SK-N-DZ (cell line): ENCODE results near the gene APOBEC3B. TPM values are rescaled to one million over a fixed set of nuclear protein-coding genes. Genes with fewer than 3 reads are reported as not detected.
"Not testable (repeated sequence)": the region's sequence is repeated elsewhere in the genome, so short reads cannot be mapped to it uniquely, and the experiment has no call there.

ENCODE experiments used
- DNase-seq: peaks from one replicate; pipeline ENCODE4 v3.0.0-alpha.2; 2015; ENCODE audit warnings: low spot score
- polyA plus RNA-seq, 2 experiments: library from polyadenylated mRNA; depleted of rRNA; stranded (reverse); fragments of >200 nt; gene quantifications; 2 replicates each; pipeline ENCODE4 v1.2.3, GENCODE V29; 2014

APOBEC3B gene
- polyA plus RNA-seq (2014; cell fraction: cytosol; rRNA removed), result 0.08 and 0.81 TPM in 2 replicates
- polyA plus RNA-seq (2014; cell fraction: nucleus; rRNA removed), result not detected in 2 replicates

DNA sequence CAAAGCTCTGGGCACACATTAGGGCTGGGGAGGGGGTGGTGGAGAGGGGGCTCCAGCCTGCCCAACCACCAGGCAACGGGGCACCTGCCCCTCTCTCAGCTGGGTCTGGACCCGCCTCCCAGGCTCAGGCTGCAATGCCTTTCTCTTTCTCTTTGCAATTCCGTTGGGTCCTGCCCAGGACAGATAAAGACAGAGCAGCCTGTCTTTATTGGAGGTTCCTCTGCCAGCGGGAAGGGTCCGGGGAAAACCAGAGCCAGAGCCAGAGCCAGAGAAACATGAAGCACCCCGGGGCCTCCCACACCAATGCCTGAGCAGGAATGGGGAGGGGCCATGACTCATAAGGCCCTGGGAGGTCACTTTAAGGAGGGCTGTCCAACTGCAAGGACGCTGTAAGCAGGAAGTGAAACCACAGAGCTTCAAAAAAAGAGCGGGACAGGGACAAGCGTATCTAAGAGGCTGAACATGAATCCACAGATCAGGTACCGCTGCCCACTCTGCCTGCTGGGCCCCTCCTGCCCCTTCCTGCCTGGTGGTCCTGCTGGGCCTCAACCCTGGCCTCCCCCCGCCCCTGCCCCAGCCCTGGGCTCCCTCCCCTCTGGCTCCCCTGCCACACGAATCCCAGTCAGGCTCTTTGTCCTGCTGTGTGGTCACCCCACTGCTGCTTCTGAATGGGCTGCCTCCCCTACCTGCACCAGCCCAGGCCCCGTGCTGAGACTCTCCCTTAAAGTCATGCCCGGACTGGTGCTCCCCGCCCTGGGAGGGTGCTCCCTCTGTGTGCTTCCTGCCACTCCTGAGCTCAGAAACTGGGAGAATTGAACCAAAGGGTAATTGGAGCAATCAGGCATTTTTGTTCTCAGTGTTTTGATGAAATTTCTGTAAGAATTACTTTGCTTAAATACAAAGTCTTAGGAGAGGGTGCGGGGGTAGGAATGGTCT is at the start of gene APOBEC3B:
Gene APOBEC3B (plus strand): TSS at position 356 of the 936 bp plus-strand sequence. CDS start 107 bp downstream, at position 463.
- no peak for DNase-seq

DNA sequence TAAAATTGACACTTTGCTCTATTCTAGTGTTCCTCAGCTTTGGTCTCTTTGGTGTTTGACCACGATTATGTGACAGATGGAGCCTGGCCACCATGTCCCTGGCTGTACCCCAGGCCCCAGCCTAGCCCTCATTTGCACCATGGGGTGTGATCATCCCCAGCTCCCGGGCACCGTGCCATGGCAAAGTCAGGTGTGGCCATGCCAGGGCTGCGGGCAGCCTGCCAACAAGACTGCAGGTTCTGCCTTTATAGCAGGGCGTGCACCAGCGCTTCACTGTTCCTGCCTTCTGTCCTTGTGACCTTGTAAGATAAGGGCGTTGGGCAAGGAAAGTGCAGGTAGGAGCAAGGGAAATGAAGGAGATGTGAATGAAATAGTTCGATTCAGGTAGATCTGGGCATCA is 47.1 kb upstream of the APOBEC3B start:
- DNase-seq, result no peak

DNA sequence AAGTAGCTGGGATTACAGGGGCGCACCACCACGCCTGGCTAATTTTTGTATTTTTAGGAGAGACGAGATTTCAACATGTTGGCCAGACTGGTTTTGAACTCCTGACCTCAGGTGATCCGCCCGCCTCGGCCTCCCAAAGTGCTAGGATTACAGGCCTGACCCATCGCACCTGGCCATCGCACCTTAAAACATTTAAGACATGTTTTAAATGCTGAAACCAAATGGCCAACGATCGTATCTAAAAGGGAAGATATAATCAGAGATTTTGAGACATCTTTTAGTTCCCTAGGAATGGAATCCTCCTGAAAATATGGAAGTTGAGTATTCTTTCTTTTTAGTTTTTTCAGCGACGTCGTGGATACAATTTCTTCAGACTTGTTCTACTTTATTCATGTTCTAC is 46.5 kb upstream of the APOBEC3B start:
- DNase-seq, result no peak

DNA sequence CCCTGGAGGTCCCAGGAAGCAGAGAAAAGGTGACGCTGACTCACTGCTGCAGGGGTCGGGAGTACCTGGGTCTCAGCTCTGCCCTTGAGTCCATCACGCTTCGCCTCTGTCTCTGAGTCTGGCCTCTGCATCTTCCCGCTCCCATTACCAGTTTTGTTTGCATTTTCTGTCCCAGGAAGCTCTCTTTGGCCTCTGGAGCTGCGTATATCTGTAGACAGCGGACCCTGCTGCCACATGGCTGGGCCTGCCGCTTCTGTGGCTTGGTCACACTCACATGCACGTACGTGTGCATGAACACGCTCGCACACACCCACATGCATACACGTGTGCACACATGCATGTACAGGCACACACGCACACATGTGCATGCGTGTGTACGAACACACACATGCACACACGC is 45.6 kb upstream of the APOBEC3B start:
- no peak for DNase-seq

DNA sequence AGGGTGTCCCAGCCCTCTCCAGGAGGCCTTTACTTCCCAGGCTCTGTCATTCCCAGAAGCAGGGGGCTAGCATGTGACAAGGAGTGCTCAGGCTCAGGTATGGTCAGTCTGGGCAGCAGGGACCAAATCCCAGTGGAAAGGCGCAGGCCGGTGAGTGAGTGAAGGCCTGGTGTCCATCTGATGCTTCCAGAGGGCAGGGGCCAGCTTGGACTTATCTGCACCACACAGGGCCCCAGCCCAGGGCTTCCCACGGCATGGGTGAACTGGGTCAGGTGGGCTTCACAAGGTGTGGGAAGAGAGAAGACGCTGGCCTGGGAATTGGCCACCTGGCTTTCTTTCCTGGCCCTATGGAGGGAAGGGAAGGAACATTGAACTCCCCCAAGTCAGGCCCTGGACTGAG is 45.1 kb upstream of the APOBEC3B start:
- DNase-seq, result no peak

DNA sequence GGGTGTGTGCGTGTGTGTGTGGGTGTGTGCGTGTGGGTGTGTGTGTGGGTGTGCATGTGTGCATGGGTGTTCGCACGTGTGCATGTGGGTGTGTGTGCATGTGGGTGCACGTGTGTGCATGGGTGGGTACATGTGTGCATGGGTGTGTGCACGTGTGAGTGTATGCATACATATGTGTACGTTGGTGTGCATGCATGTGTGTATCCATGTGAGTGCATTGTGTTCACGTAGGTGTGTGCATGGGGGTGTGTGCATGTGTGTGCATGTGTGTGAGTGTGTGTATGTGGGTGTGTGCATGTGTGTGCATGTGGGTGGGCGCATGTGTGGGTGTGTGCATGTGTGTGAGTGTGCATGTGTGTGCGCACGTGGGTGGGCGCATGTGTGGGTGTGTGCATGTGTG is 44.6 kb upstream of the APOBEC3B start:
- no peak for DNase-seq

DNA sequence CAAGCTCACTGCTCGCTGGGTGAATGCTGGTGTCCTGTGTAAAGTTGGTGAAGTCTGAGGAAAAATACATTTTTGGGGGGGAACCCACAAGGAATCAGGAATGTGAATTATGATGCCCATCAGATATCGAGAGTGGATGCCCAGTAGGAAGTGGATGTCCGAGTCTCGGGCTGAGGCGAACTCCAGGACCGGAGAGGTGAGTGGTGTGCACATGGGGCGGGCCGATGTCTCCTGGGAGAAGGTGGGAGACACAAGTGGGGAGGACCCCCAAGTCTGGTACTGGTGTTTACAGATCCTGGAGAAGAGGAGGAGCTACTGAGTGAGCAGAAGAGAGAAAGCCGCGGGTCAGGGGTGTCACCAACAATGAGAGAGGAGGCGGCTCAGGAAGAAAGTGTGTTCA is 43.9 kb upstream of the APOBEC3B start:
- DNase-seq, result no peak

DNA sequence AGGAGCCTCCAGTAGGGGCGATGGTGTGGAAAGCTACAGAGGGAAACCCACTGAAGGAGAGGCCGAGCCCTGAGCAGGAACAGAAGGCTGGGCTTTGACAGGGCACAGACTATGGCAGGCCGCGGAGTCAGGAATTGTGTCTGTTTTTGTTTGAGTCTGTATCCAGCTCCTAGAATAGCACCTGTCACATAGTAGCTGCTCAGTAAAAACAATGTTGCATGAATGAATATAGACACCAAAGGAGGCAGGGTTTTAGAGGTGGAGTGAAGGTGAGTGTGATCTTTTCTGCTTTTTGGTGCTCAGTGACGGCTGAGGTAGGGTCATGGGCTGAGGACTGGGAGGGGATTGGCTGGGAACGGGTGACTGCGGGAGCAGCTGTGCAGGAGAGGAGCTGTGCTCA is 43.2 kb upstream of the APOBEC3B start:
- DNase-seq, result no peak

DNA sequence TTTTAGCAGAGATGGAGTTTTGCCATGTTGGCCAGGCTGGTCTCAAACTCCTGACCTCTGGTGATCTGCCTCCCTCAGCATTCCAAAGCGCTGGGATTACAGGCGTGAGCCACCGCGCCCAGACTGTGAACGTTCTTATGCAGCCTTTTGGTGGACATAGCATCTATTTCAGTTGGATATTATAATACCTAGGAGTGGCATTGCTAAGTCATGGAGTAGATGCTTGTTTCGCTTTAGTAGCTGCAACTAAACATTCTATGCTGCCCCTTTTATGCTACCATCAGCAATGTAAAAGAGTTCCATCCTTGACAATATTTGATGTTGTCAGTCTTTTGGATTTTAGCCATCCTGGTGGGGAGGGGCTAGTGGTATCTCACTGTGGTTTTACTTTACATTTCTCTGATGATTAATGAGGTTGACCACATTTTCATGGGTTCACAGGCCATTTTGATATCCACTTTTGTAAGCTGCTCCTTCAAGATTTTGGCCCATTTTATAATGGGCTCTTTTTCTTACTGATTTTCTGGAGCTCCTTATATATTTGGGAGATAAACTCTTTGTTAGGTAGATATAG is 41.2 kb upstream of the APOBEC3B start:
- no peak for DNase-seq

DNA sequence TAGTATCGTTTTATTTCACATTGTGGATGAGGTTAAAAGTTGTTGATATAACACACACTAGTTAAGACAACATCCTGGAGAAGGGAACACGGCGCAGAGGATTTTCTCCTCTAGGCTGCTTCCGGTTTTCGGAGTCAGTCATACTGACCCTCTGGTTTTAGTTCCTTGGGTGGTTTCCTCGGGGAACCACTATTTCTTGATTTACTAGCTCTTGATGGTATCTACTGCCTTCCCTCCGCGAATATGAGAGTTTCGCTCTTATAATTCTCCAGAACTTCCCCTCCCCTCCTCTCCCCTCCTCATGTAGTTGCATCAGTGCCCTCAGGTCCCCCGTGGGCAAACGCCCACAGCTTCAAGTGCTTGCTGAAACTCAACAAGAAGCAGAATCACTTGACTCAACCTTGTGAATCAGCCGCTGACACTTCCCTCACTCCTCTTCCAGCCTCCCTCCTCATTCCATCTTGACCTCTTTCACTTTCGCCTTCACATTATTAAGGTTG is 40.6 kb upstream of the APOBEC3B start:
- DNase-seq, result no peak

DNA sequence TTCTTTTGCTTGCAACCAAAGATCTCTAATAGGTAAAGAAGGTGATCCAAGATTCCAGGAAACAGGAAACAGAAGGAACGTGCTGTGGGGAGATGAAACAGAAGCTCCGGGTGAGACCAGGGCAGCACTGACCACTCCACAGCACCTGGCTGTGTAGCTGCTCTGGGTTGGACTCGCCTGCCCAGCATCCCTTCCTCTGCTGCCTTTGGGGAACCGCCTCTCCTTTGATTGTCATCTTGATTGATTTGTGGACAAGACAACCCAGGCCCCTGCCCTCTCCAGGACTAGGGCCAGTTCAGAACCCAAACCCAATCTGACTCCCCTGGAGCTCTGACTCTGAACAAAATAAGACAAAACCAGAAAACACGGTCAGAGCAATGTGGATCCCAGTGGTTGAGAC is 39.4 kb upstream of the APOBEC3B start:
- no peak for DNase-seq

DNA sequence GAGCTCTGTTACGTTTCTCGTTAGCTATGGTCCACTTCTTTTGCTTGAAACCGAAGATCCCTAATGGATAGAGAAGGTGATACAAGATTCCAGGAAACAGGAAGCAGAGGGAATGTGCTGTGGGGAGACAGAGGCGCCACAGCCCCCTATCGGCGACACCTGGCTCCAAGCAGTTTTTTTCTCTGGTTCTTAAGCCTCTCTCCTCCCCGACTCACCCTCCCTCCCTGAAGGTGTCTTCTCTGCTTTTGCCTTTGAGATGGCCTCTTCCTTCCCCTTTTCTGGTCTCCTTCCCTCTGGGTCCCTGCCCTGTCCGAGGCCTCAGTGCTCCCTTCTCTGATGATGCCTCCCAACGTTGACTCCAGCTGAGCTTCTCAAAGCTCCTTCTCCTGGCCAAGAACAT is 38.9 kb upstream of the APOBEC3B start:
- DNase-seq, result no peak

DNA sequence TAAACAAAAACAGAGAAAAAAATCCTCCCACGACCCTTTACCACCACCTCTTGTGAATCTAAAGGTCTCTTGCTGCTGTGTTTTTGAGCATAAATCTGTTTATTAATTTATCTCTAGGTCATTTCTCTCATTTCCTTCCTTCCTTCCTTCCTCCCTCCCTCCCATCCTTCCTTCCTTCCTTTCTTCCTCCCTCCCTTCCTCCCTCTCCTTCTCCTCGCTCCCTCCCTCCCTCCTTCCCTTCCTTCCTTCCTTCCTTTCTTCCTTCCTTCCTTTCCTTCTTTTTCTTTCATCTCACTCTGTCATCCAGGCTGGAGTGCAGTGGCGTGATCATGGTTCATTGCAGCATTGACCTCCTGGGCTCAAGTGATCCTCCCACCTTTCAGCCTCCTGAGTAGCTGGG is 38.3 kb upstream of the APOBEC3B start:
- no peak for DNase-seq

DNA sequence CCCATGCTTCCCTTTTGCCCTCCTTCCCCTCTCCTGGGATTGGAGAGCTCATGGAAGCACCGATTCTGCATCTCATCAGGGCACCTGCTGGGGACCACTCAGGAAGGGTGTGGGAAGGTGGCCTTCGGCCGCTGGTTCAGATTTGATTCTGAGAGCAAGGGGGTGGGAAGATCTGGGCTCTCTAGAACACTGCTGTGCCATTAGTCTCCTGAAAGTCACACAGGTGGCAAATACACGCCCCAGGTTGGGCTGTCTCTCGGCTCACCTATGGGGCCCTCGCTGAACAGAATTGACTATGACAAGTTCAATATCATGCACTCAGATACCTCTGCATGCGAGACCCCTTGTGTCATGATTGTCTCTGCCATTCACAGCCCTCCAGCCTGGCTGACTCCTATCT is 37.5 kb upstream of the APOBEC3B start:
- DNase-seq, result no peak

DNA sequence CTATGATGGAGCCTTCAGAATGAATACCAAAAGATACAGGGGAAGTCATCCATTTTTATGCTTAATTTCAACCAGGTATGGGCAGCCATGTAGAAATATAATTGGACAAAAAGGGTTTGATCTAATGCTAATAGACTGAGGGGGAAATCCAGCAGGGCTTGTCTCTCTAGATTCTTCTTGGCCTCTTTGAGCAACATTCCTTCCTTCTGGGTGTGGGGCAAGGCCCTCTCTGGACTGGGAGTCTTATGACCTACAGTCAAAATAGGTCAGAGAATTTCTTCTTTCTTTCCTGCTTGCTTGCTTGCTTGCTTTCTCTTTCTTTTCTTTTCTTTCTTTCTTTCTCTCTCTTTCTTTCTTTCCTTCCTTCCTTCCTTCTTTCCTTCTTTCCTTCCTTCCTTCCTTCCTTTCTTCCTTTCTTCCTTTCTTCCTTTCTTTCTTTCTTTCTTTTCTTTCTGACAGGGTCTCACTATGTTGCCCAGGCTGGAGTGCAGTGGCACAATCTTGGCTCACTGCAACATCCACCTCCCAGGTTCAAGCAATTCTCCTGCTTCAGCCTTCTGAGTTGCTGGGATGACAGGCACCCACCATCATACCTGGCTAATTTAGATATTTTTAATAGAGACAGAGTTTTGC is 36.3 kb upstream of the APOBEC3B start:
- DNase-seq, result not testable (repeated sequence)

DNA sequence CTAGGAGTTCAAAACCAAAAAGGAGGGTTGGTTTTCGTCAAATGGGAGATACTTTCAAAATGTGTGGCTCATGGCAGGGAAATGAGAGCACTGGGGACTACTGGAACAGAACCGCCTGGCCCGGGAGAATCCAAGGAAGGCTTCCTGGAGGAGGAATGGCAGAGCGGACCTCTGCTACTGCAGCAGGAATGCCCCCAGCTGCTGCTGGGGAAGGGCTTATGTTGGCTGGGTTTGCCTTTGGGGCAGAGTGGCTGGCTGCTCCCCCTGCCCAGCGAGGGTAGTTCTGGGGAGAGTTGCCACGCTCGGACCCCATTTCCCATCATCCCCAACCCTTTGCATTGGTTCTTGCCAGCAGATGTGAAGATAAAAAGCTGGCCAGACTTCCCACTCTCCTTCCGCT is 35.4 kb upstream of the APOBEC3B start:
- no peak for DNase-seq

DNA sequence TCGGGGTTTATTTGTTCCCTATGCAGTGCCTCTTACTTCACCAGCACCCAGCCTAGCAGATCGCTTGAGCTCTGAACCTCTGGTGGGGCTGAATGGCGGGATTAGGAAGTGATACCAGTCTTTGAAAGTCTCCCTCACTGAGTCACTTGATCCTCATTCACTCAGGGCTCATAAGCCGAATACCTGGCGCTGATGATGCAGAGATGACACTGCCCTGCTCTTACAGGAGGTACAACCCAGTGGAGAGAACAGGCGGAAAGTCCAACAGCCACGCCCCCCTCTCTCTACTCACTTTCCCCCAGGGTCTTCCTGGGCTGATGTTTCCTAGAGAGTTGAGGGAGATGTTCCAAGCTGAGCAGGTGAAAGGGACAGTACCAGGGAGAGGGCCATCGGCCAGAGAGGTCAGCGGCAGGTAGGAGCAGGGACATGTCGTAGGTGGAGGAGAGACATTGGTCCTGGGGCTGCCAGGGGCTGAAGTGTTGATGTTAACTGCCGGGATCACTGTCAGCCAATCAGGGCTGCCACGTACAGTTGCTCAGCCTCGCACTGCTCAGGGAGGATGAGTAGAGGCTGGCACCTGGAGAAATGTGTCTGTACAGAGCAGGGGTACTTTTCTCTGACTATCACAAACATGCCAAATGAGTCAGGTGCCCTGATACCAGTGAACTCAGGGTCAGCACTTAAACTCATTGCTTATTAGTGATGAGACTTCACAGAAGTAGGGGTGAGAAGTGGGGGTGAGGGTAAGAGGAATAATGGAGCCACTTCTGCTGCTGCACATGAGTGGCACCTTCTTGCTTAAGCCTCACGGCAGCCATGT is 34.6 kb upstream of the APOBEC3B start:
- no peak for DNase-seq

DNA sequence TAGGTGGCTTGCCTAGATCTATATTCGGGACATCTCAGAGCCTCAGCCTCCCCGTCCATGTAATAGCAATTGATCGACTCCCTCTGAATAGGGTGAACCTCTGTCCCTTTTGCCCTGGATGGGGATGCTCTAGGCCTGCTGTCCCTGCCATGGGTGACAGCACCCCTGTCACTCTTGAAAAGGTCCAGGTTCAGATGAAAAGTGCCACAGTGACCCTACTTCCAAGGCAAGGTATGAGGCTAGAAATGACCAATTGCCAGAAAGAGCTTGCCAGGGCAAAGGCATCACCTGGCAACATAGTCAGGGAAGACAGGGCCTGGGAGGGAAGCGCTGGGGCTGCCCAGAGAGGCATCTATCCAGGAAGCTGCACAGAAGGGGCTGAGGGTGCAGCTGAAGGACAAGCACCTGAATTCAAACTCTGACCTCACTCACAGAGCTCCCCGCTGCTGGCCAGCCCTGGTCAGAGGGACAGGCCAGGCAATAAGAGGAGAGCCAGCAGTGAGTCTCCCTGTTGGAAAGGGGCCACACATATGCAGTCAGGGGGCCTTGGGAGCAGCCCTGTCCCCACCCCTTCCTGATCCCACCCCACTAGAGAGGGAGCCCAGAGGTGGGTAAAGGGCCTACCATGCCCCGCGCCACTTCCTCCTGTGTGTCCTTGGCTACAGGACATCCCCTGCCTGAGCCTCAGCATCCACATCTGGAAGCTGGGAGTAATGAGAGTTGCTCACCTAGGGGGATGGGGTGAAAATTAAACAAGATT is 33.8 kb upstream of the APOBEC3B start:
- DNase-seq, result no peak

DNA sequence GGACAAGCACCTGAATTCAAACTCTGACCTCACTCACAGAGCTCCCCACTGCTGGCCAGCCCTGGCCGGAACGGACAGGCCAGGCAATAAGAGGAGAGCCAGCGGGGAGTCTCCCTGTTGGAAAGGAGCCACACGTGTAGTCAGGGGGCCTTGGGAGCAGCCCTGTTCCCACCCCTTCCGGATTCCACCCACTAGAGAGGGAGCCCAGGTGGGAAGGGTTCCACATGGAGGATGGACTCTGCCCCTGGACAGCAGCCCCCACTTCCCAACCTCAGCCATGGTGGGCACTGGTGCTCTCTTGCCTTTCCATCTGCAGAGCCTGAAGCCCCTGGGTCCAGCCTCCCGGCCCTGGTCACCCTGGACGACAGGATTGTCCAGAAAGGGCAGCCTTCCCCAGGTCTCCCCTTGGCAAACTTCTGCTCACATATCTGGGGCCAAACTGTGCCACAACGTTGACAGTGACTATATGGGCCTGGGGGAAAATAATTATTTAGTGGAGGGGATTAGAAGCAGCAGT is 32.2 kb upstream of the APOBEC3B start:
- DNase-seq, result no peak

DNA sequence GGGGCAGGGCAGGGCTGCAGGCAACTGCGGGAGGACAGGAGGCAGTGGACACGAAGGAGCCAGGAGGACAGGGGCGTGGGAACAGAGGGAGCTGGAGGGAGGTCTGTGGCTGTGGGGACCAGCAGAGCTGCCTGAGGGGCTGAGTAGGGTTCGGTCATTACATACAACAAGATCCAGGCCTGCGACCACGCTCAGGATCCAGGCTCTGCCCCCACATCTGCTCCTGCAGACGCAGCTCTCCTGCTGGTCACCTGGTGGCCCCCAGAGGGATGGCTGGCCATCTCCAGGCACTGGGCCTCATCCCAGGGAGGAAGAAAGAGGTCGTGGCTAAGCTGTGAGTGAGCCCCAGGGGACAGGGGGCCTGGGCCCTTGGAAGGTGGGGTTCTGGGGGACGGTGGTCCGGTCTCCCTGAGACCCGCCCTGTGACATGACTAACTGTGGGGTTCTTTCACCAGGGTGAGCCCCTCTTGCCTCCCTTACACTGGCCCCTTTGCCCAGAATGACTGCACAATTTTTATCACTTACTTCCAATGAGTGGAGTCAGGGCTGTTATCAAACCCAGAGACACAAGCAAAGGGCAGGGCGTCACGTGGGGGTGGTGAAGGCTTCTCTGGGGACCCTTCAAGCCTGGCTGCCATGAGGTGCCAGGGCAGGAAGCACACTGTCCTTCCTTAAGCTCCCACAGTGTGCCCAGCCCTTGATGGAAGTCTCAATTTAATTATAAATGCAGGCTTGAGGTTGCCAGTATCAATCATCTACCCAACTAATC is 31.4 kb upstream of the APOBEC3B start:
- DNase-seq, result no peak
